Right lobe of liver (tissue), 4 donors: ENCODE data around the gene MAPT.

Source experiments
- CTCF ChIP-seq, 4 donors: fragments of 200-600 bp in 3 of 4; fragments of 450-650 bp in 1 of 4; IDR thresholded peaks; one replicate each; pipeline versions ENCODE4 v1.5.1 to v1.8.0; 2016 to 2022; ENCODE audit warnings: antibody characterized with exemption in 4 of 4, mild to moderate bottlenecking in 2 of 4
- POLR2A ChIP-seq: fragments of 450-650 bp; IDR thresholded peaks from one replicate; pipeline ENCODE4 v1.6.1; 2017; ENCODE audit warnings: antibody characterized with exemption, mild to moderate bottlenecking
- donor health status: DM: no; HTN: no; CAD: no.
- donor health status: DM: no; HTN: no; CAD: no.
- donor health status: DM: no; HTN: yes; CAD: no.

DNA sequence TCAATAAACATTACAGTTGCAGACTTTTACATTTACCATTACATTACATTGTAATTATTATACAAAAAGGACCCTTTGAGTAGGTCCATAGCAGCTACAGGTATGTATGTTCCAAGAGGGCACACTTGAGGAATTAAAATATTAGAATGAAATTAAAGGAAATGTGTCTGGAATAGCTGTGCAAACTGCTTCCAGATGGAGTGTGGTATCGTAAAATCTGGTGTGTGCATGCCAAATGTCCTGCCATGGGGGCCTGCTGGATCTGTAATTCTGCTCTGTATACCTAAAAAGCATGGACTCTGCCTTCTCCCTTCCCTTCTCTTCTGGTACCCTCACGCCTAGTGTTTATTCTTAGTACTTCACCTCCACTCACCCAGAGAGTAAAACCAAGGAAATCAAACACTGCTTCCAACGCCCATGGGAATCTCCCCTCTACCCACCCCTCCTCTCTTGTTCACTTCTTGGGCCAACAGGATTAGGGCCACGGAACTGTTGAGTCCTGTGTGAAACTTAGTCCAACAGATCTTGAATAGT is 143.4 kb downstream of the MAPT start:
- no peak for TF ChIP-seq POLR2A
- no peak for TF ChIP-seq CTCF (IDR thresholded peaks at IDR 0.05)
